Measurements from ENCODE around the gene VENTX. TPM values are rescaled to one million over a fixed set of nuclear protein-coding genes. Genes with fewer than 3 reads are reported as not detected.

VENTX gene
- total and polyA plus RNA-seq, 2 of the 4 experiments (the other 2 are of a cell fraction): not detected

DNA sequence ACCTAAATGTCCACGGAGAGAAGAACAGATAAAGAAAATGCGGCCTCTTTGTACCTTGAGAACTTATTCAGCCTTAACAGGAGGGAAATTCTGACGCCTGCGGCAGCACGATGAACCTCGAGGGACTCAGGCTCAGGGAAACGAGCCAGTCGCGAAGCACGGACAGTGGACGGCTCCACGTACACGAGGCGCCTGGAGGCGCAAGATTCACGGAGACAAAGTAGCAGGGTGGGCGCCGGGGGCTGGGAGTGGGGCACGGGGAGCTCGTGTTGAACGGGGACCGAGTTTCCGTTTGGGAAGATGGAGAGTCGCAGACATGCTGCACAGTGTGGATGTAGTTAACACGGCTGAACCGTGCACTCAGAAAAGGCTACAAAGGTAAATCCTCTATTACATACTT lies 20.9 kb upstream of the VENTX start:
- Histone ChIP-seq H3K4ac (ENCODE audit: low read depth, low read length) (no peak overlapping the region), H3K36me3 (ENCODE audit: control insufficient read depth, insufficient read depth, low read length) (no peaks in the 10 kb centered on the region), H3K79me1 (ENCODE audit: low read depth in 1 of 2, low read length in 2 of 2) (no peaks in the 10 kb centered on the region), H2AFZ (replicated peaks; ENCODE audit: low read length, poor library complexity) (no peak overlapping the region), H2BK15ac (ENCODE audit: low read depth, low read length) (no peak overlapping the region), H4K20me1 (ENCODE audit: insufficient read depth, low read length) (no peaks in the 10 kb centered on the region), H3K56ac (ENCODE audit: extremely low read depth, insufficient read depth, low read length) (no peak overlapping the region), H4K91ac (ENCODE audit: insufficient read depth, low read depth, low read length) (no peak overlapping the region), H2AK9ac (replicated peaks; ENCODE audit: low read depth, low read length, poor library complexity) (no peak overlapping the region), H3K9me1 (ENCODE audit: insufficient read depth, low read length) (no peaks in the 10 kb centered on the region), H4K5ac (ENCODE audit: low read depth, low read length) (no peak overlapping the region), H3K4me2 (ENCODE audit: low read depth, low read length) (no peak overlapping the region), H3K23ac (ENCODE audit: low read depth, low read length) (no peak overlapping the region), H2BK20ac (ENCODE audit: low read depth, low read length) (no peak overlapping the region), H2AK5ac (ENCODE audit: low read depth, low read length) (no peak overlapping the region), H3K9me3 (ENCODE audit: control insufficient read depth, insufficient read depth, low read length) (peaks cover 2% of the 10 kb centered on the region; the same call in 1 of the 2 replicates), H2BK120ac (ENCODE audit: low read depth, low read length) (no peak overlapping the region), H3K27me3 (ENCODE audit: control insufficient read depth, insufficient read depth, low read length) (peaks cover 12% of the 10 kb centered on the region; the same call in 1 of the 2 replicates), H3K18ac (ENCODE audit: low read depth, low read length) (no peak overlapping the region), H2BK5ac (ENCODE audit: low read depth, low read length, poor library complexity, severe bottlenecking) (no peak overlapping the region), H3K4me3 (ENCODE audit: insufficient read depth, low read depth, low read length) (no peak overlapping the region), H4K8ac (ENCODE audit: low read depth in 2 of 2, low read length in 2 of 2) (no peak overlapping the region), H3K14ac (replicated peaks; ENCODE audit: low read depth, low read length) (no peak overlapping the region), H3K4me1 (ENCODE audit: control insufficient read depth, insufficient read depth, low read length) (no peaks in the 10 kb centered on the region), H3K9ac (ENCODE audit: low read depth, low read length) (no peak overlapping the region), H3K27ac (ENCODE audit: insufficient read depth, low read length) (no peak overlapping the region)
- intact Hi-C loops (cut with micrococcal nuclease) (no loop called here), in situ Hi-C loops (cut with MboI; ENCODE audit: low sequenced_read_pairs) (no loop called here), dilution Hi-C loops (cut with HindIII; ENCODE audit: low sequenced_read_pairs, unreplicated experiment) (no loop called here)
- no peak for ATAC-seq (ENCODE audit: low read depth)
- DNase-seq: no peak
- BruUV-seq (replicated peaks): no TSS peak
- ChIA-PET CTCF (no interaction called here), POLR2A (ENCODE audit: unreplicated experiment) (no interaction called here)
- no peak for TF ChIP-seq RAD21 (IDR thresholded peaks at IDR 0.05; ENCODE audit: low read length)
- no peak for TF ChIP-seq CHD1 (IDR thresholded peaks at IDR 0.05; ENCODE audit: low read depth, low read length)
- TF ChIP-seq ELK1 (IDR thresholded peaks at IDR 0.05; ENCODE audit: borderline replicate concordance, low read depth, low read length): no peak
- TF ChIP-seq MXI1 (IDR thresholded peaks at IDR 0.05; ENCODE audit: borderline replicate concordance, low read depth, low read length): no peak
- TF ChIP-seq CEBPB (IDR thresholded peaks at IDR 0.05; ENCODE audit: low read depth, low read length): no peak
- no peak for TF ChIP-seq BHLHE40 (IDR thresholded peaks at IDR 0.05; ENCODE audit: low read depth, low read length)
- TF ChIP-seq, protein P1, sequence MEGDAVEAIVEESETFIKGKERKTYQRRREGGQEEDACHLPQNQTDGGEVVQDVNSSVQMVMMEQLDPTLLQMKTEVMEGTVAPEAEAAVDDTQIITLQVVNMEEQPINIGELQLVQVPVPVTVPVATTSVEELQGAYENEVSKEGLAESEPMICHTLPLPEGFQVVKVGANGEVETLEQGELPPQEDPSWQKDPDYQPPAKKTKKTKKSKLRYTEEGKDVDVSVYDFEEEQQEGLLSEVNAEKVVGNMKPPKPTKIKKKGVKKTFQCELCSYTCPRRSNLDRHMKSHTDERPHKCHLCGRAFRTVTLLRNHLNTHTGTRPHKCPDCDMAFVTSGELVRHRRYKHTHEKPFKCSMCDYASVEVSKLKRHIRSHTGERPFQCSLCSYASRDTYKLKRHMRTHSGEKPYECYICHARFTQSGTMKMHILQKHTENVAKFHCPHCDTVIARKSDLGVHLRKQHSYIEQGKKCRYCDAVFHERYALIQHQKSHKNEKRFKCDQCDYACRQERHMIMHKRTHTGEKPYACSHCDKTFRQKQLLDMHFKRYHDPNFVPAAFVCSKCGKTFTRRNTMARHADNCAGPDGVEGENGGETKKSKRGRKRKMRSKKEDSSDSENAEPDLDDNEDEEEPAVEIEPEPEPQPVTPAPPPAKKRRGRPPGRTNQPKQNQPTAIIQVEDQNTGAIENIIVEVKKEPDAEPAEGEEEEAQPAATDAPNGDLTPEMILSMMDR (conservative IDR thresholded peaks at IDR 0.05; ENCODE audit: low read depth, low read length): no peak
- no peak for TF ChIP-seq NFE2L2 (IDR thresholded peaks at IDR 0.05; ENCODE audit: low read depth, low read length)
- TF ChIP-seq POLR2A (IDR thresholded peaks at IDR 0.05; ENCODE audit: low read depth, low read length): no peak
- TF ChIP-seq USF2 (IDR thresholded peaks at IDR 0.05; ENCODE audit: low read depth, low read length): no peak
- TF ChIP-seq SMC3 (IDR thresholded peaks at IDR 0.05; ENCODE audit: low read depth, low read length): no peak
- TF ChIP-seq RCOR1 (IDR thresholded peaks at IDR 0.05; ENCODE audit: insufficient replicate concordance, low read length): no peak
- TF ChIP-seq MAZ (IDR thresholded peaks at IDR 0.05; ENCODE audit: borderline replicate concordance, low read depth, low read length): no peak
- TF ChIP-seq RFX5 (IDR thresholded peaks at IDR 0.05; ENCODE audit: low read depth, low read length): no peak
- no peak for TF ChIP-seq MAFK (IDR thresholded peaks at IDR 0.05; ENCODE audit: low read depth, low read length)
- TF ChIP-seq FOS (IDR thresholded peaks at IDR 0.05; ENCODE audit: low read depth, low read length): no peak
- WGBS, 2 experiments (ENCODE audit: extremely low coverage in 2 of 2, insufficient read length in 1 of 2): 78% methylated on average over 19 of the region's 26 CpGs; no CpG with 5 or more reads in 1 of the 2 experiments
